ENCODE data around the gene ODAD2.
"Not testable (repeated sequence)": the region's sequence is repeated elsewhere in the genome, so short reads cannot be mapped to it uniquely, and the experiment has no call there.

Gene ODAD2

GRCh38 chr10:27969931-27970330 is 28.9 kb downstream of the ODAD2 start:
- not testable (repeated sequence) for DNase-seq

DNA sequence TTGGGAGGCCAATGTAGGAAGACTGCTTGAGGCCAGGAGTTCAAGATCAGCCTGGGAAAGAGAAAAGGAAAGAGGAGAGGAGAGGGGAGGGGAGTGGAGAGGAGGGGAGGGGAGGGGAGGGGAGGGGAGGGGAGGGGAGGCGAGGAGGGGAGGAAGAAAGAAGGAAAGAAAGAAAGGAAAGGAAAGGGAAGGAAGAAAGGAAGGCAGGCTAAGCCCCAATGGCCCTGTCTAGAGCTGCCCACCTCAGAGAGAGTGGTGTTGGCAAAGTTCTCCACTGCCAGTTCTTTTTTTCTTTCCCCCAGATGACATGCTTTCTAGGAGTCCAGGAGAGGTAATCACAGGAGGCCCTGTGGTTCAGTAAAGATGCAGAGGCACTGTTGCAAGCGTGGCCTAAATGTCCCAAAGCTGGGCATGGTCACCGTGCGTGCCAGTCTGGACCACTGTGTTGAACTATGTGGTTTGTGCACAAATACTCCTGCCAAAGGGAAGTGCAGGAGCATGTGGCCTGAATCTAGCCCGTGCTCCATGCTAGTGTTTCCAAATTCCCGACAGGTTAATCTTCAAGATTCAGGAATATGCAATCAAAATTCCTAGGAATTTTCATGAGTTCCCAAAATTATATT is 39.7 kb downstream of the ODAD2 start:
- DNase-seq: no peak

- DNase-seq: not testable (repeated sequence)
Measured at GRCh38 chr10:27958383-27958782, 40.5 kb downstream of the ODAD2 start.

DNA sequence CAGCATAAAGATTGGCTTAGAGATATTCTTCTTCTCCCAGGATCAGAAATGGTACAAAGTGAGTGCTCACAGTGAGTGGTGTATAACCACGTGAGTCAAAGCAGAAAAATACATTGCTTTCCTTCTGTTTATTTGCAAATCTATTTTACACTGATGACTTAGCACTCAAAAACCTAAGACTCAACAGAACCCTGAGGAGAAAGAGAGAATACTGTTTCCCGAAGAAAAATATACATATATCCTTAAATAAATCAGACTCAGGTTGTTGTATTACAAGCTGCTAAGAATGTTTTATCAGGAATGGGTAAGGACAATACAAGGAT is 48.7 kb downstream of the ODAD2 start:
- DNase-seq: no peak

DNA sequence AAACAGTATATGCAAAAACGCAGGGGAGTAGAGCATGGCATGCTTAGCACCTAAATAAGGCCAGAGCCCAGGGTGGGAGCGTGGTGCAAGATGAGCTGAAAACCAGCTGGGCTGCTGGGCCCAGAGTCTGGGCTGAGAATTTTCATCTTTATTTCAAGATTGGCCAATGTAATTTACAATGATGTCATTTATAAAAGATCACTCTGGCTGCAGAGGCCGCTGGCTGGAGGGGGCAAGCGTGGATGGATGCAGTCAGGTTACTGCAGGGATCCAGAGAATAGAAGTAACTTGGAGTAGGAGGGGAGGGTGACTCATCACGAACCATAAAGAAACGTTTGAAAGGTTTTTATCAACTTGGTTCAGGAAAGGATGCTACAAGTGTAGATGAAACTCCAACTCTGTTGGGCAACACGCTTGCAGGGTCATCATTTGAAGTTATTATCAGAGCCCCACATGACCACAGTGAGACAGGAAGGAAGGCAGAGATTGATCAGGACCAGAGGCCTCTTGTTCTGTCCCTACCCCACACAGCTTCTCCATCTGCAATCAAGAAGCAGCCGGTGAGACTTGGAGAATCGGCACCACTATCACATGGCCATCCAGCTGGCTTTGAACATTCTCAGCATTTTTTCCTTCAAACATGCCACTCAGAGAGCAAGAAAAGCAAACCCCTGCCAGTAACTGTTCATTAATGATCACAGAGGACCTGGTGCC is 49.2 kb downstream of the ODAD2 start:
- DNase-seq: no peak

DNA sequence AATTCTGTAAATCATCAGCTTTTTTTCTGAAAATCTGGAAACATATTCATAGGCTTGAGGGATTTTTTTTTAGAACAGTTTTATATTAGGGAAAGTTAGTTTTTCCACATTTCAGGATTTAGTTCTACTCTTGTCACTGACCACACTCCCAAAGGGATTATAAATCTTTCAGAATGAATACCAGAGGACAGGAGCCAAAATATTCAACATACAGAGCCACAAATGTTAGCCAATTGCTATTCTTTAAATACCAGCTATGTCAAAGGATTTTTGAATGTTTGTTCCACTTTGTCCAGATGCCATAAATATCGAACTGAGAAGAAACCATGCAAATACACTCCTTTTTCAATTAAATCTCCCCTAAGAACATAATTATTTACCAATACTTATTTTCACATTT is 50.7 kb downstream of the ODAD2 start:
- DNase-seq: no peak

DNA sequence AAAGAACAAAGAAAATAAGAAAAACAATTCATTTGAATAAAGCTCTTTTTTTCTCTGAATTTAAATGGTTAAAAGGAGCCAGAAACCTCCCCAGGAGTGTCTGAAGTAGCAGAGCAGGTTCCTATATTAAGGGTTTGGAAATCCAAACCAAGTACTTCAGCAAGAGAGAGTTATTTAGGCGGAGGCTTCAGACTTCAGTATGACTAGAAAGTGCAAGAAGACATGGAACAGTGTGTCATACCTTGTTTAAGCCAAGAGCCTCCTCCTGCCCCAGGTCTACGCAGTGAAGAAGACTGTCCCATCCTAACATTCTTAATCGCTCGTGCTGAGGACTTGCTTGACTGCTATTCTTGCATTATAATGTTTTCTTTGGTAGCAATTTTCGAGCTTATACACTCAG is 51.3 kb downstream of the ODAD2 start:
- no peak for DNase-seq

- DNase-seq: no peak
Measured at GRCh38 chr10:27944005-27944404, 54.9 kb downstream of the ODAD2 start.

DNA sequence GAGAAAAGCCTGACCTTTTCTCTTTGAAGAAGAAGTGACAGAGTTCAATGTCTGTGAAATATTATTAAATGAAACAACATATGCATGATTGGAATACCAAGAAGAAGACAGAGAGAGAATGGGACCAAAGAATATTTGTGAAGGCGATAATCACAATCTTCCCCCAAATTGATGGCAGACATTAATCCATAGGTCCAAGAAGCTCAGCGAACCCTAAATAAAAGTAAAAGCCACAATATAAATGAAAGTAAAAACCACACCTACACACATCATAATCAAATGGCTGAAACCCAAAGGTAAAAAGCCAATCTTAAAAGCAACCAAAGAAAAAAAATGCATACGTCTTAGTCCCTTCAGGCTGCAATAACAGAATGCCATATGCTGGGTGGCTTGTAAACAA is 84.0 kb downstream of the ODAD2 start:
- no peak for DNase-seq

DNA sequence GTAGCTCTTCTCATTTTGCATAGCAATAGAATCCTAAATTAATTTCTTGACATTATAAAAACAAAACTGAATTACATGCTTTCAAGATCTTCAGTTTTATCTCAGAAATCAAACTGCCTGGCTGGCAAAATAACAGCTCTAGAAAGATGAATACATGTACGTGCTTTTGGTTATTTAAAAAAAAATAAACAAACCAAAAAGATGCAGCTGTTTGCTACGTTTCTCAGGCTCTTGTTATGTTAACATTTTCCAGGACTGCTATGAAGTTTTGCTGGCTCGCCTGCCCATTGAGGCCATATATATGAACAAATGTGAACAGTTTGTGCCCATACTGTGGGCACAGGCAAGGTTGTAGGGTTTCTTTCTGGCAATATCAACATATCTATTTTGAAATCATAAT is 86.6 kb downstream of the ODAD2 start:
- no peak for DNase-seq

DNA sequence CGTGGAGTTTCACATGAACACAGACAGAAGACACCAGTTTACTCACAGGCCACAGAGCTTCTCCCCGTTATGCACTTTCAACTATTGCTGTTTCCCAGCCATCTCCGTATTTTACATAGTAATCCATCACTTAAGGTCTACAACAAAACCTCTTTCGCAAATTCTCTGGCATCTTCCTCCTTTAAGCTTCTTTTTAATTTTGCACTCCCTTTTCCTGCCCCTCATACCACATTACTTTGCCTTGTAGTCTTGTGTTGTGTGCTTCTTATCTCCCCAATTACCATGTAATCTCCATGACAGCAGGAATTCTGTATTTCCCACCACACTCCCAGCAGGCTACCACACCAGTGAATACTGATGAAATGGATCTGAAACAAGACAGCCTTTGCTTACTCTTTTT is 87.3 kb downstream of the ODAD2 start:
- DNase-seq: no peak

DNA sequence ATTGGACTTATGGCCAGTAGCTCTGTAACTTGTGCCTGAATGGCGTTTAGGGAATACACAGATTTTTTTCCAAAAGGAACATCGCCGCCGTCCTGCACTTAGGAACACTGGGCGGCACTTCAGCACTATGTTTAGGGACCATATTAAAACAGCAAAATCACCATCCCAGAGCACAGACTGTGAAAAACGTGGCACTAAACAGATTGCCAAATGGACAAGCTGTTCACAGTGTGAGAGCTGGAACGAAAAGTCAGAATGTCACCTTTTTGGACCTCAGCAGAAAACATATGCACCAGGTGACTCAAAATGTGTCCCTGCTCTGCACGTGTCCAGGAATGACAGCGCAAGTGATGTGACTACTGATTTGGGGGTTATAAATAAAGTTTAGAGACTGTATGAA is 87.9 kb downstream of the ODAD2 start:
- DNase-seq: no peak

GRCh38 chr10:27908231-27908630 is 90.6 kb downstream of the ODAD2 start:
- DNase-seq: no peak

DNA sequence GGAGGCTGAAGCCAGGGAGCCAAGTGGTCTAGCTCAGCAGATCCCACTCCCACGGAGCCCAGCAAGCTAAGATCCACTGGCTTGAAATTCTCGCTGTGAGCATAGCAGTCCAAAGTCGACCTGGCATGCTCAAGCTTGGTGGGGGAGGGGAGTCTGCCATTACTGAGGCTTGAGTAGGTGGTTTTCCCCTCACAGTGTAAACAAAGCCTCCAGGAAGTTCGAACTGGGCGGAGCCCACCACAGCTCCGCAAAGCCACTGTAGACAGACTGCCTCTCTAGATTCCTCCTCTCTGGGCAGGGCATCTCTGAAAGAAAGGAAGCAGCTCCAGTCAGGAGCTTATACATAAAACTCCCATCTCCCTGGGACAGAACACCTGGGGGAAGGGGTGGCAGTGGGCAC is 99.4 kb downstream of the ODAD2 start:
- DNase-seq: not testable (repeated sequence)

GRCh38 chr10:27899058-27899457 is 99.8 kb downstream of the ODAD2 start:
- DNase-seq: no peak

DNA sequence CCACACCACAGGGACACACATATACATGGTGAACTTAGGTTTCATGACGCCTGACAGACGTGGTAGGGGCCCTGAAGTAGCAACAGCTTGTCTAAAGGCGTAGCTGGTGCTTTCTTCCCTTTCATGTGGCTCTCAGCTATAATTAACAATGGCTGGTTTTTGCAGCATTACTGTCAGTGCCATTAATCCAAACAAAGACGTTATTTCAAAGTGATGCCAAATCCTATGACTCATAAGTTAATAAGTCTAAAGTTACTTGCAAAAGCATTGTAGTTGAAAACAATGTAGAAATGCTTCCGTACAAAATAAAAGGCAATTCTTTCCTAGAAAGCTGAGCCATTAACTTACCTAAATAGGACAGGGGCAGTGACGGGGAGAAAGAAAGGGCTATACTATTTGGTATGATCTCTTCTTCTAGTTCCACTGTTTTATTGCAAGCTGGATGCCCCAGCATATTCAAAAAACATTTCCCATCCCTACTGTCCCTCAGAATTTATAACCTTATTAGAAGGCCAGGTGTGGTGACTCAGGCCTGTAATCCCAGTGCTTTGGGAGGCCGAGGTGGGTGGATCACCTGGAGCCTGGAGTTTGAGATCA is 105.4 kb downstream of the ODAD2 start:
- DNase-seq: no peak

GRCh38 chr10:27890971-27891370 is 107.9 kb downstream of the ODAD2 start:
- DNase-seq: no peak

GRCh38 chr10:27889518-27889917 is 109.4 kb downstream of the ODAD2 start:
- no peak for DNase-seq

- no peak for DNase-seq
Measured at GRCh38 chr10:27884185-27884641, 114.7 kb downstream of the ODAD2 start.

GRCh38 chr10:27878281-27878680 is 120.6 kb downstream of the ODAD2 start:
- no peak for DNase-seq

DNA sequence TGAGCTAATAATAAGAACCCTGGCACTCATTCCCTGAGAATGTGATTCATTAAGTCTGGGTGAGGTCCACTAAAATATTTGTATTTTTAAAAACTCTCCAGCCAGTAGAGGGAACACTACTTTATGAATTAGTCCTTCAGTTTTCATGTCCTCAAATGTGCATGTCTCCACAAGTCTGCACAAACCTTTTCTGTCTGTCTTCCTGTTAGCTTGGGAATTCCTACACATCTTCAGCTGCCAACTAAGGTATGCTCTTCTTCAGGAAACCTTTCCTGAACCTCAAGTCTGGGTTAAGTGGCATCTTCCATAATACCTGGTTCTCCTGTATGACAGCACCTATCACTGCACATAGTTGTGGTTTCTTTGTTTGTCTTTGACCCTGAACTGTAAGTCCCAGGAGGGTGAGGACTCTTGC is 133.7 kb downstream of the ODAD2 start:
- no peak for DNase-seq

DNA sequence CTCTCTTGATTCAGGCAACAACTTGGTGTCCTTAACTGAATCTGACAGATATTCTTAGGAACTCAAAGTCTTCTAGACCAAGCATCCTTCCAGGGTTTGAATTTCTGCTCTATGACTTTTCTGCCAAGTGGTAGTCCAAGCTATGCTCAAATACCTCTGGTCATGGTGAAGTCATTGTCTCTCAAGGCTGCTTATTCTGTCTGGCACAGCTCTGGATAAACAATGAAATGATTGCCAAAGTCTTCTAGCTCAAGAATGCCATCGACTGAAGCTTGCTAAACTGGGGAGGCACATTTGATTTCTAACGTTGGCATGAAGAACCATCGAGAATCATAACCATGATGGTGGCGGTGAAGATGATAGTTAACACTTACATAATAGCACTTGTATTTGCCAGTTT is 137.1 kb downstream of the ODAD2 start:
- DNase-seq: no peak

GRCh38 chr10:27857616-27858015 is 141.3 kb downstream of the ODAD2 start:
- no peak for DNase-seq

DNA sequence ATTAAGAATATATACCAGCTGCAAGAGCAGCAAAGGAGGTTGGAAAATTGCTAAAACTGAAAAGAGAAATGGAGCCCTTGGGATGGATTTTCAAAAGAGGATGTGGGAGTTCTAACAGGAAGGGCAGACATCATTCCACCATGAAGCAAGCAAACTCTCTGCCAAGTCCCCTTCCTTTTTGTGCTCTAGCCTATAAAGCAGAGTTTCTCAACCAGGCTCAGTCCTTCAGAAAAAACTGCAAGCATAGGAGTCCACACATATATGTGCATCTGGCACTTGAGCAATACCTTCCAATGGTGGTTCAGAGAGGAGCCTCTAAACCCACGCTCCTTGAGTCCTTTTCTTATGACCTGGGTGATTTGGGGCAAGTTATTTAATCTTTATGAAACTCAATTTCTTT is 154.7 kb downstream of the ODAD2 start:
- DNase-seq: no peak

DNA sequence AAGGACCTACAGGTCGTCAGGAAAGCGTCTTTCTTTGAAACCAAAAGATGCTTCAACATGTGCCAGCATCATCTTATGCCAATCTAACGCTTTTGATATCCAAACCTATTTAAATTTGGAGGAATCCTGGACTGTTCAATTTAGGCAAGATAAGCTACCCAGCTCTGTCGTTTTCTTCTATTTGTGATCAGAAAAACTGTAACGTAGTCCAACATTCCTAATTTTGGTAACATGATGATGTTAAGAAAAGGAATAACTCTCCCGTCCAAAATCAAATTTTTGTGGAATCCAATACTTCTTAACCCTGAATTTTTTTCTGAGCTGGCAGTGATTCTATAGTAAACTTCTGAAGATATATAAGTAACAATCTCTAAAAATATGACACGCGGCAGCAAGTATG is 160.0 kb downstream of the ODAD2 start:
- no peak for DNase-seq

Data from stimulated activated CD4-positive, alpha-beta T cell treated with anti-CD3 and anti-CD28 coated beads, Interleukin-4, amount 100 ng/mL, for 24 hours (primary cell).